Measurements from ENCODE around the gene SYT2. TPM values are rescaled to one million over a fixed set of nuclear protein-coding genes. Genes with fewer than 3 reads are reported as not detected.
A peak's percentile ranks its signal among the peaks of the same experiment; 100 is the strongest.
"Not testable (repeated sequence)": the region's sequence is repeated elsewhere in the genome, so short reads cannot be mapped to it uniquely, and the experiment has no call there.

The SYT2 gene
- total RNA-seq, 1 experiment from 2014 or later, result not detected

- DNase-seq (ENCODE audit: low read depth), result no peak
These were observed 137.4 kb downstream of the SYT2 start for GRCh38 chr1:202572867-202573266.

- peak; percentile 51 for DNase-seq (ENCODE audit: low read depth)
These were observed 138.4 kb downstream of the SYT2 start for GRCh38 chr1:202571719-202572339.

- no peak for DNase-seq (ENCODE audit: low read depth)
These were observed 140.6 kb downstream of the SYT2 start for GRCh38 chr1:202569393-202570322.

GRCh38 chr1:202568826-202569225, 141.4 kb downstream of the SYT2 start:
- DNase-seq (ENCODE audit: low read depth), result no peak

GRCh38 chr1:202568410-202568809, 141.8 kb downstream of the SYT2 start:
- DNase-seq (ENCODE audit: low read depth), result no peak

GRCh38 chr1:202567738-202568137, 142.5 kb downstream of the SYT2 start:
- peak; percentile 34 for DNase-seq (ENCODE audit: low read depth)

GRCh38 chr1:202565890-202566602, 144.2 kb downstream of the SYT2 start:
- no peak for DNase-seq (ENCODE audit: low read depth)

- DNase-seq (ENCODE audit: low read depth), result no peak
These were observed 145.2 kb downstream of the SYT2 start for GRCh38 chr1:202564958-202565495.

- no peak for DNase-seq (ENCODE audit: low read depth)
These were observed 146.4 kb downstream of the SYT2 start for GRCh38 chr1:202563818-202564217.

GRCh38 chr1:202562444-202563060, 147.7 kb downstream of the SYT2 start:
- DNase-seq (ENCODE audit: low read depth), result no peak

- no peak for DNase-seq (ENCODE audit: low read depth)
These were observed 148.4 kb downstream of the SYT2 start for GRCh38 chr1:202561726-202562443.

GRCh38 chr1:202561240-202561639, 149.0 kb downstream of the SYT2 start:
- DNase-seq (ENCODE audit: low read depth), result no peak

- not testable (repeated sequence) for DNase-seq (ENCODE audit: low read depth)
These were observed 152.6 kb downstream of the SYT2 start for GRCh38 chr1:202557662-202558061.

- DNase-seq (ENCODE audit: low read depth), result not testable (repeated sequence)
These were observed 154.2 kb downstream of the SYT2 start for GRCh38 chr1:202556037-202556436.

GRCh38 chr1:202554619-202555018, 155.6 kb downstream of the SYT2 start:
- DNase-seq (ENCODE audit: low read depth), result not testable (repeated sequence)

- DNase-seq (ENCODE audit: low read depth), result peak; percentile 31
These were observed 156.7 kb downstream of the SYT2 start for GRCh38 chr1:202553560-202554038.

GRCh38 chr1:202553078-202553477, 157.2 kb downstream of the SYT2 start:
- not testable (repeated sequence) for DNase-seq (ENCODE audit: low read depth)

- DNase-seq (ENCODE audit: low read depth), result not testable (repeated sequence)
These were observed 157.6 kb downstream of the SYT2 start for GRCh38 chr1:202552615-202553014.

GRCh38 chr1:202551683-202552082, 158.6 kb downstream of the SYT2 start:
- DNase-seq (ENCODE audit: low read depth), result no peak

- not testable (repeated sequence) for DNase-seq (ENCODE audit: low read depth)
These were observed 160.2 kb downstream of the SYT2 start for GRCh38 chr1:202550088-202550487.
